ENCODE data around the gene TEDC2.

- TF ChIP-seq CTCF (IDR thresholded peaks at IDR 0.05) = no peak
- TF ChIP-seq POLR2A (IDR thresholded peaks at IDR 0.05) = peak; percentile 92
Observed at GRCh38 chr16:2513405-2514332, 53.8 kb downstream of the TEDC2 start, which contains the start of gene ATP6V0C.
